Non-pigmented ciliary epithelial cell (primary cell): ENCODE results near the gene POC1B.

Source experiments
- DNase-seq: peaks from one replicate; pipeline ENCODE4 v3.0.0-alpha.2; 2010; ENCODE audit warnings: low read depth

The POC1B gene

DNA sequence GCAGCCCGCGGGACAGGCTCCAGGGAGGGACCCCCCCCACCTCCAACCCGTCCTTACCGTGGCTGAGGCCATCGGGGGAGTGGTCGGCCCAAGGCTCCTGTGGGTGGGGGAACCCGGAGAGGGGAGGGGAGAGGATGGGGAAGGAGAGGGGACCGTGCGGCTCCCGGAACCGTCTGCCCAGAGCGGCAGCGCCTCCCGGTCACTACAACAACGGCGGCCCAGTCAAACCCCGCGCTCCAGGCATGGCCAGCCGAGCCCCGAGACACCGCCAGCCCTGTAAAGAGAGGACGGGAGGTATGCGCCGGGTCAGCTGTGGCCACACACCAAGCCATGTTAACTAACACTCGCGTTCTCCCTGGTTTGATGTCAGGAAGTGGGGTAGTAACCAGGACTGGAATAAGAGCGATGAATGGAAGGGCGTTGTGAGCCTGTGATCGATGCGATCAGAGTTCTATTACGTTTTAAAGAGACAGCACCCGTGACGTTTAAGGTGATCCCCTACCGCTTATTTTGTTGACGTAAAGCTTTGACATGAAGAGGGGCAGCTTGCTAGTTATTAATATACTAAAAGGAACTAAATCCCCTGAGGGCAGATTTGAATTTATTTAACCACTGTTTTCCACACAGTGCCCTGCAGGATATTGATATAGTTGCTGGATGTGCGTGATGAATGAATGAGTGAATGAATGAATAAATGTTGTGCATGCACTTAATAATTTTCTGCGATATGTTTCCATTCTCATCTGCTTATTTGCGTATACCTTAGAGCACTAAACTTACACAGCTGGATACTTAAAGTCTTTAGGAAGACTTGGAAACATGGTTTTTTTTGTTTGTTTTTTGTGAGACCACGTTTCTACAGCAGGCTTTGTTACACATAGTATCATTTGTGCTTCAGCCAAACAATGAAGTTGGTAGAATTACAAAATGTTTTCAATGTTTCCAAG lies at the start of gene POC1B:
TSS of gene POC1B (minus strand) at position 224 of the 947 bp plus-strand sequence. CDS start at position 72, 152 bp downstream.
- DNase-seq: peak; percentile 50

DNA sequence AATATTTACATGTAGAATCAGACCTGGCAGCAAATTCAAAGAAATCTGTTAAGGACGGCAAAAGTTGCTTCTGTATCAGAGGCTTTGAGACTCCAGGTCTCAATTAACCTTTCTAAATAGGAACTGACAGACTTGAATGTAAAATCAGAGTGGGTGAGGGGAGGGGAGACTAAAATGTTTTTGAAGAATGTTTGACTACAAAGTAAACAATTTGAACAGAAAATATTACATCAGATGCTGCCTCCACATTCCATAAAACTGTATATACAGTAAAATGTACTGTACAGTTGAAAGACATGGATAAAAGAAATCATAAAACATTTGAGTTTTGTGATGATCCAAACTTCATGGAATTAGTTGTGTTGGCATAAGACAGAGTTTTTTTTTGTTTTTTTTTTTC lies 49.5 kb upstream of the POC1B start:
- DNase-seq: no peak

DNA sequence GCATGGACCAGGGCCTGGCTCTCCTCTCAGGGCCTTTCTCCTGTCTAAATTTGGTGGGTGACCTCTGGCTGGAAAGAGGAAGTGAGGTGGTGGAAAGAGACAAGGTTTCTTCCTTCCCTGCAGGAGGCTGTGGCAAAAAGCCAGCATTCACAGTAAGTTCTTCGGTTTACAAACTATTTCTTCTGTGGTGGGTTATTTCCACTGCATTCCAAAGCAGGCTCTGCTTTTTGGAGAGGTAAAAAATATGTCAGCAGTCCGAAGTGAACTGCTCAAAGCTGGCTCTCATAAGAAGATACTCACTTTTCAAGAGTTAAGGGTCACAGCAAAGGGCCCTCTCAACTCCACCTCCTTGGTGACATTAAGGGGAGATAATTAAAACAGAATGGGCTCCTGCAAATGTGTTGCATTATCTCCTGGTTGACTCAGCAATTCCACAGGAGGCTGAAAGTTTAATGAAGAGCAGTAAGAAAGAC lies 48.9 kb upstream of the POC1B start:
- peak; percentile 58 for DNase-seq

DNA sequence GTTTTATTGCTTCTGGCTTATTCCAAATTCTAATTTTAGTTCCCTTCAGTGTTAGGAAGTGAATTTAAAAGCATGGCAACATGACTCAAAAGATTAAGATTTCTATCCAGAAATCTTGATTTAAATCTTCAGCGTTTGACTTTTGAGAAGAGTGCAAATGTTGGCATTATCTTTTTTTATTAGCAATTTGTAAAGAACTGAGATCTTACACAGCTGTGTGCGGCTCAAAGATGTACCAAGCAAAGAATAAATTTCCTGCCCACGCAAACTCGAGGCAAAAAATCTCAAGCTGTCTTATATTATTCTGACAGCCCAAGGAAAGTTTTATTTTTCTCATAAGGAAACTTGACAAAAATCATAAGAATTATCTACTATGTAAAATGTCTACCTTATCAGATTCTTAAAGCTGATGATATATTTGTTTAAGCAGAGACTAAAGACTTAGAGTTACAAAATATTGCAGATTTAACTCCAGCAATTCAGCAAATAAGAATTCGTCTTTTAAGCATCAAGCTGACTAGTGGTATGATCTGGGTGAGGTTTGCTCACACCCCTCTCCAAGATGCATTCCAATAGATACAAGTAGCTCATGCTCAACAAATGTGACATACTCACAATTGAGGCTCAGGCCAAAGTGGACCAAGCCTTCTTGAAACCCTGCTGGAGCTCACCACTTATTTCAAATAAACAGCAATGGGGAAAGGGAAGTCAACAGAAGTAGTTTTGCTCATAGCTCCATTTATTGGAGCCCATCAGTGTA lies 47.4 kb upstream of the POC1B start:
- DNase-seq: no peak

DNA sequence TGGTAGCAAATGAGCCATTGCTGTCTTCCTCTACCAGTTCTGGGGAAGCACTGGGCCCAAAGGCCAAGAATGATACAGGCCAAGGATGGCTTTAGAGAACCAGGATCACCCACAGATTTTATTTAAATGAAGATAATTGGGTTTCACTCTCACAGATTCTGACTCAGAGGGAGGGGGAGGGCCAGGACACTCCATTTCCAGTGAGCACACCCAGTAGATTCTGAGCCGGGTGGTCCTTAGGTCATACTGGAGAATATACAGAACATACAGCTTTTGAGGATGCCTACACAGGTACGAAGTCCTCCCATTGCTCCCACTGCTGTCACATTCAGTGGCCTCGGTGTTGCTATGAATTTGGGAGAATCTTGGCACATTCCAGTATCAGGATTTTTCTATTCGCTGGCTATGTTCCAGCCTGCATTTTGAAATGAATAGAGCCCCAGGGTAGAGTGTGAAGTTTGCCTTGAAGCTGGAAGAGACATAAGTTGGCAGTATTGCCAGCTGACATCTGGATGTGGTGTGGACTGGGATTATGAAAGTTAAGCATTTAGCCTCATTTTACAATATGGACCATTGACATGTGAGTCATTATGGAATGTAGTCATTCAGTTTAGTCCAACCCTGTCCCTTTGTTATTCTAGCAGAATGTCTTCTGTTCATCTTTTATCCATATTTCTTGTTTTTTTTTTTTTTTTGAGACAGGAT lies 45.8 kb upstream of the POC1B start:
- no peak for DNase-seq

DNA sequence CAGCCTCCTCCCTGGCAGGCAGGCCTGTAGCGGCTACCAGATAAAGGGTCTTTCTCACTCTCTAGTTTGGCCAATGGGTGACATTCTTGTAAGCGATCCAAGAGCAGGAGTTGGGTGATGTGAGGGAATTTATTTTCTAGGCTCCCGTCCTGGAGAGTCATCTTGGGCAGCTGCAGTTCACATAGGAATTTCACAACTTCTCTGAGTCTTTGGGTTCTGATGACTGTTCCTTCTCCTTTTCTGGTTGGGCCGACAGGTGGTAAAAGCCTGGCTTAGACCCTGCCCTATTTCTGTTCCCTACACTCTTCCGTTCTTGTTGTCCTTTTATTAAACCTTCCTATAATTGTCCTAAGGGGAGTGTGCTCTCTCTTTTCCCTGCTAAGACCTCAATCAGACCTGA lies 42.6 kb upstream of the POC1B start:
- no peak for DNase-seq

DNA sequence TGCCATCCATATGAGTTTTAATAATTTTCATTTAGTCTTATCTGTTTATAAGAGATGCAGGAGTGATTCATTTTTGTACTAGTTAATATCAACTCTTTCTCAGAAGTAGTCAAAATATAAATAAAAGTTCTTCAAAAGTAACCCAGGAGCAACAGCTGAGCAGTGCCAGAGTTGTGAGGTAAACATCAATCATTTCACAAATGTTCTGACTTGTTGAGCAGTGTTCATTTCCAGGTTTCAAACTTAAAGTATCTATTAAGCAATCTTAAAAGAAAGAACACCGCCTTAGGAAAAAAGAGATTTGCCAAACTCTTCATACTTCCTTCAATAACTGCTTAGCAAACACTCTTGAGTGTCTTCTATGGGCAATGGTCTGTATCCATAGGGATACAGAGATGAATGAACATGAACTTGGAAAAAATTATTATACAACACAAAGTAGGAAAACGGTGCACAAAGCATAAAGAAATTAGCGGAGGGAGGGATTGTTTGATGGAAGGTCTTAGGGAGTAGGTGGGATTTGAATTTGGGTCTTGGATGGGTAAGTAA lies 41.9 kb upstream of the POC1B start:
- DNase-seq: no peak

DNA sequence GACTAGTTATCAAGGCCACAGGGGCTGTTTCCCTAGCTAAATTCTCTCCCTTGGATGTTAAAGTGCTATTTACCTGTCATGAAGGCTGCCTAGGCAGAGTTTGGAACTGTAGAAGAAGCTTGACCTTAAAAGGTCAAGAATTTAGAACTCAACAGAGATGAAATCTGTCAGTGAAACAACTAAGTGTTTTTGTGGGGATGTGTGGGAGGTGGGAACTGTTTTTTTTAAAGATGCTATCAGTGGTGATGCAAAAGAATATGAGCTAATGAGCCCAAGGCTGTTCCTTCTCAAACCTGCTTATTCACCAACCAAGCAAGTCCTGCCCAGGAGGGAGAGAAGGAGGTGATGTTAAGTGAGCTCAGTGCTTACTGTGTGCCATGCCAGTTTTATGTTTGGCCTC lies 40.8 kb upstream of the POC1B start:
- DNase-seq: peak; percentile 64

DNA sequence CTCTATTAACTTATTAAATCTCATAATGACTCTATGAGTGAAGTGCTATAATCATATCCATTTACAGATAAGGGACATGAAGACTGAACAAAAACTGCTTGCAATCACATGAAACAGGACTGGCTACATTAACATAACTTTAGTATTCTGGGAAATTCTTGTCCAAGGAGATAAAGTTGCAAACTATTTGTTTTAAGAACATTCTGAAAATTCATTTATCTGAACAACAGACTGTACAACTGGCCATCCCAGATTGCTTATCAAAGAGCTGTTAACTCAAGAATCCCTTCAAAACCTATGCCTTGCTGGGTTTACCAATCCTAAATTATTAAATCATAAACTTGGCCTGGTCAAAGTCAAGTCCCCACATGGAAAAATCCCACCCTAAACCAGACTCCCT lies 39.2 kb upstream of the POC1B start:
- DNase-seq: no peak

DNA sequence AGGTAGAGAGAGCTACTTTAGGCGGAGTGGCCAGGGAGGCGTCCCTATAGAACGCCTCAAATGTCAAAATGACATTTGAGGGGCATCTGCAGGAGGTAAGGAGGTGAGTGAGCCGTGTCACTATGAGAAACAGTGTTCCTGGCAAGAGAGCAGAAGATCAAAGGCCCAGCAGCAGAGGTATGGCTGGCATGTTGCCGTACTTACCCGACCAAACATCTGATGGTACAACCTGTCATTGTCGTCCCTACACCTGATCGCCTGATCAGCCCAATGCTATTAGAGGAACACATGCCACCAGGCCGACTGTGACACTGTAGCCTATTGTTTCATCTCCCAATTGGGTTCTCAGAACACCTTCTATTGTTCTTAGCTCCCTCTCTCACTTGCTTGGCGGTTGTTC lies 33.9 kb upstream of the POC1B start:
- DNase-seq: no peak

DNA sequence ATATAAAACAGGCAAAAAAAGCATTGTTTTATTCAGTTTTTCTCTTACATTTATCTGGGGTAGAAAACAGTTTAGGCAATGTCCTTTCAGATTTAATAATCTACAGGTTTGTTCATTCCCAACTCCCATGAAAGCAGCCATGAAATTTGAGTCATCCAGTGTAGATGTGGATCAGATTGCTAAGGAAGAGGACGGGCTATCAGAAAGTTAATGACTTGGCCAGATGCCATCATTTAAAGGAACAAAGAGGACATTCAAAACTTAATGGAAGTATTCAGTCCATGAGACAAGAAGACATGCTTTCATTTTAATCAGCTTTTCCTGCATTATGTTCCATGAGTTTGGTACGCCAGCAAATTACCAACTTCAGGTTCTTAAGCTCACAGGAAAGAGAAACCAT lies 31.1 kb upstream of the POC1B start:
- DNase-seq: no peak

DNA sequence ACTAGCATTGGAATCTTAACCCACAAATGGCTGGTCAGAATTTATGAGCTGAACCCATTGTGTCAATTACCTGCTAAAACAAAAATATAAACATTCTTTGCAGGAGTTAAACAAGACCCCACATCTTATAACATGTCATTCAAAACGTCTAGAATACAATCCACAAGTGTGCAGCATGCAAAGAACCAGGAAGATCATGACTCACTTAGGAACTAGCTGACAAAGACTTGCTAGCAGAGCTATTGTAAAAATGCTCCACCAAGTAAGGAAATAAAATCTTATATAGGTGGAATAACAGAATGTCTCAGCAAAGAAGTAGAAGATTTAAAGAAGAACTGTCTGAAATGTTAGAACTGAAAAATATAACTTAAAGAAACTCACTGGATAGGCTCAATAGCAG lies 26.5 kb upstream of the POC1B start:
- DNase-seq: no peak

DNA sequence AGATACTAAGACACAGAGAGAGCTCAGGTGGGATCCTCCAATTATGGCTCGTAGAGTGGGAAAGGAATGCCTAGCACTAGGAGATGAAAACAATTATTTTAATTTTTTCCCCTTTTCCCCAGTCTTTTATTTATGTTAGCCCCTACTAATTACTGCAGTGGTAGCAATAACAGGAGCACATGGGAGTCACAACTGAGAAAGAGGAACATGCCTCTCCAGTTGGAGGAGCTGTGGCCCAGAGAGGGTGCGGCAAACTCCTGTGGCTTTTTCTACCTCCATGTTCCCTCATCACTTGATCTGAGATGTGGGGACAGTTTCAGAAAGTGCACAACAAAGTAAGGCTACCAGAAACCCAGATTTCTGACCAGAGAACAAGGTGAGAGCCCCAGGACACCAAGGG lies 25.9 kb upstream of the POC1B start:
- DNase-seq: no peak

DNA sequence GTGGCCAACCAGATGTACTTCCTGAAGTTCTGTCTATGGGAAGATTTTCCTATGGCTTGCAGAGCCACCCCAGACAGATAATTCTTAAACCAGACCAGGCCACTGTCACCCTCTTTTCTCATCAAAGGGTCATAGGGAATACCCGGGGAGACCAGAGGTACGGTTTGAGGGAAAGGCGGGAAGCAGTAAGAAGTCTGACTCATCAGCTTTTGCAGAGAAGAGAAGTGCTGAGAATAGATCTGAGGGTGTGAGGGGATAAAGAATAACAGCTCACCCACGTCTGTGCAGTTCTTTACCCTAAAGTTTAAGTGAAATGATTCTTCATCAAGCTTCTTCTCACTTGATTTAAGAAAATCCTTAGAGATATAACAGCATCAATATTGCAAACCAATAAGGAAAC lies 21.3 kb upstream of the POC1B start:
- no peak for DNase-seq

DNA sequence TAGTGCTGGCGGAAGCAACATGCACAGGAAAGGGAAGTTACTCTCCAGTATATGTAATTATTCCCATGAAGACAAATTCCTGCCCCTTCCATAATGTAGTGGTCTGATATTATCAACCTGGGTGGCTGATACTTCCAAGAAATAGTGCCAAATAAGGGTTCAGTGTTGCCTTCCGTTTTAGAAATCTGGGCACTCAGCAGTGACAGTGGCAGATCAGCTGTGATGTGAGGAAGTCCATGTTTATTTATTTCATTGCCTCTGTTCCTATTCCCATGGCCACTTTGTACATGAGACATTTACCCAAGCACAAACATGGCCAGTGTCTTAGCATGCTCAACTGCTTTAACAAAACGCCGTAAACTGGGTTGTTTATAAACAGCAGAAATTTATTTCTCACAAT lies 20.3 kb upstream of the POC1B start:
- DNase-seq: no peak

DNA sequence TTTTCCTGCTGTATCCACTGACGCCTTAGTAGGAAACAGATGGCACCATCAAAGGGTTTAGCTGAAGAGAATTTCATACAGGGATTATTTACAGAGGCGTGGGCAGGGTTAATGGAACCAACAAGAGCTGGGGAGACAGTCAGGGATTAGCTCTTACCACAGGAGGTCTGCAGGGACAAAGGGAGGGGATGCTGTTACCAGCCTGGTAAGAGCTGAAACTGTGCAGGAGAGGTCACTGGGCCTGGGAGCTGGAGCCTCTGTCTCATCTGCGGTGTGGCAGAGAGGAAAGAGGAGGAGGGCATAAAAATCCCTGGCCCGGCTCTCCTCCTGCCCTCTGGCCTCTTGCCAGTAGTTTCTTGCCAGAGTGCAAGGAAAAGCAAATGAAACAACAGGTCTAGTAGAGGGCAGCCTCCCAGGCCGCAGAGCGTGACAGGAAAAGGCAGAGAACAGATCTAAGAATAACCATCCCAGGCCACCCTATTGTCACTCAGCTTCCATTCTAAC lies 18.9 kb upstream of the POC1B start:
- DNase-seq: no peak

DNA sequence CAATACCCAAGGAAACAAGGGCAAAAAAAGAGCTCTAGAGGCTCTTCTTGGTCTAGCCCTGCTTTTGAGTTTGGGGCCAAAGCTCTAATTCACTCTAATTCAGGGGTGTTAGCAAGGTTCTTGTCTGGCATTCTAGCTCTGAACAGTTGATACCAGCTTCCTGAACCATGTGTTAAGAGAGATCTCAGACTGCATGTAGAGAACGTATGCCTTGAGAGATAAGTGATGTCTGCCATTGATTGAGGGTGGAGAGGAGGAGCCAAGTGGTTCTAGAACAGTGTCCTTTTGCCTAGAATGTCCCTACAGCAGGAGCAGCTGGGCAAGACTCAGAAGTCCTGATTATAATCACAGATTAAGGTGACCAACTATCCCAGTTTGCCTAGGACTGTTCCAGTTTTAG lies 18.2 kb upstream of the POC1B start:
- no peak for DNase-seq

DNA sequence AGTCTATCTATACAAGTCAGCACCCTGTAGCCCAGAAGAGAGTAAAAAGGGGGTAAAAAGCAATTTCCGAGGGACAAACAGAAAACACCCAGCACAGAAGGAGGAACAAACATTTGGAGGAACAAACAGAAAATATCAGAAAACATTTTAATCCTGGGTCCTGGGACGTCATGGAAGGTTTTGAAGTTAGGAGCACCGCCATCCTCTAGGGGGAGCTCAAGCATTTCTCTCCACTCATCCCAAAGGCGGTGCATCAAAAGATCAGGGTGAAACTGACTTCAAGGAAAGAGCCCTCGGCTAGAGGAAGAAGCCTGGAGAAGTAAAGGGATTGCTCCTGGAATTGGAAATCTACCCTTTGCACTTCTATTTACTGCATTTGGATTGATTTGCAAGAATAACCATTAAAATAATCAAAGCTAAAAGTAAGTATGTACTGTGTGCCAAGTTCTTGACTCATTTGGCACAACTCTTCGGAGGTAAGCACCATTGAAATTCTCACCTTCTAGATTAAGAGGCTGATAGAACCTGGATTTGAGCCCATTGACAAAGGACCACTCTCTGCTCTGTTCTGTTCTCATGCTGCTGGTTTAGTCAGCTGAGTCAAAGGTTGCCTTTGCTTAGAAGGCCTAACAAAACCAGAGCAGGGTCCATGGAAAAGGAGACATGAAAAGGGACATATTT lies 17.2 kb upstream of the POC1B start:
- DNase-seq: no peak

DNA sequence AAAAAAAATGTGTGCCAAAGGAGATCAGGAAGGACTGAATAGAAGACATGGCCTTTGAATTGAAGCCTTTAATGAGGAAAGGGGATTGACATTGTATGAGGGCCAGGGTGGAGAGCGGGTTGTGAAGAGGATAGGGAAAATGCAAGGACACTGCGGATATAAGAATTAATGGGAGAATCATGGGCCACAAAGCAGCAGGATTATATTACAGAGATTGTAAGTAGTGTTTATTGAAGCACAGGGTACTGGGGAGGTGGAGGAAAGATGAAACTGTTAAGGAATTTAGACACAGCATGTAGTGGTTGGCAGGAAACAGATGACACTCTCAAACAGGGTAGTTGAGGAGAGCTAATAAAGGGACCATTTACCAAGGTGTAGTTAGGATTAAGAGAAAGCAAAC lies 16.4 kb upstream of the POC1B start:
- DNase-seq: no peak

DNA sequence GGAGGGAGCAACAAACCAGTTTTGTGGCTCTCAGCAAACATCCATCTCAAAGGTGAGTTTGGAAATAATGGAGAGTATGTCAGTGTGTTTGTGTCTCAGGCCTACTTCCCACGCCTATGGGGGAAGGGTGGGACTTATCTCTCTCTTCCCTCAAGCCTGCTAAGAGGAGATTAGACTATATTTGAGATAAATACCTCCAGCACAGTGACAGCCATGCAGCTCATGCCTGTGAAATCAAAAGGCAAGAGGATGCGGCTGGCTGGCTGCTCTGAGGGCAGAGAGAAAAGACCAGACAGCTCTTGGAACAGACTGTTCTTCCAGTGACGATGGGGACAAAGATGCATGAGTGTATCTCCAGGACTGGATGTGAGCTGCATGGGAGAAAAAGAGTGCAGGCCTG lies 14.7 kb upstream of the POC1B start:
- no peak for DNase-seq

DNA sequence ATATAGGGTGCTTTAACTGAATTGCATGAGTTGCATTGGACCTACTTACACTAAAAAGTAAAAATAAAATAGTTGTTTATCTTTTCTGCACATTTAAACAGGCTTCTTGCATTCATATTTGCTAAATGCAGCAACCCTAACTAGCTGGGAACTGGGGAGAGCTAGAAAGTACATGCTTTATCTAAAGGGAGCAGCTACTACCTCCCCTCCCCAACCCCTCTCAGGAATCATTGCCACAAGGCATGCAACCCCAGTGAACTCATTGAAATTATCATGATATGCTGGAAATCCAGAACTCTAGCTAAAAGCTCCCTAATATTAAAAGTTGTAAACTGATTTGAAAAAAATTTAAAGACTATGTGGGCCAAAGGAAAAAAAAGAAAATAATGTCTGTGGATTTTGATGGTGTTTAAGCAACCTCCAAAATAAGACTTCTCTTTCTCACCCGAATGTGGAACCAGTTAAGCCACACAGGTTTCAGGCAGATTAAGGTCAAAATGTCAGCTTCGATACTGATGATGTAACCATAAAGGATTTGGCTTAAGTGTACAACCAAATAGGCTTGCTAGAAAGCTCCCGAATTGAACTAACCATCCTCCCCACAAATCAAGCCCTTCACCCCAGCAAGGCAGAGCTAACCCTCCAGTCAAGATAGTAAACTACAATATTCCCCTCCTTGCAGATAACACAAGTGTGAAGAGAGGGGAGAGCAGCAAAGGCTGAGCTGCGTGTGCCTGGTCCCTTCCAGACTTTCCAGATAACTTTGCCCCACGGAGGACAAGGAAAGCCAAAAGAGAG lies 13.8 kb upstream of the POC1B start:
- DNase-seq: no peak
